ENCODE results near the gene KCNJ4.

Gene KCNJ4

DNA sequence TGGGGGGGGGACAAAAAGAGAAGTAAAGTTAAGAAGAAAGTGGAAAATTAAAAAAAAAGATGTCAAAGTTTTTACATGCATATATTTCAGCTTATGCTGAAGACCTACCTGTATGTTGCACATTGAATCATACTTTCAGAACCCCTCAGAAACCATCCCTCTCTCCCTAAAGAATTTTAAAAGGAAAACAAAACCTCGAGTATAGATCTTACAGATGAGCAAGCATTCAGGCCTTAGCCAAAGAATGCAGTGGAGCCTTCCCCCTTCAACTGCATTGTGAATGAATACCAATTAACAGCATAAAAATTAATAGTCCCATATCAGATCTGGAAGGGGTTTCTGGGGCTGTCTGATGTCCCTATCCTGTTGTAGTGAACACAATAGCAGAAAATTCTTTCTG, 29.2 kb upstream of the KCNJ4 start:
- FAIRE-seq = no peak
- no peak for DNase-seq (ENCODE audit: insufficient read length, low spot score)
- TF ChIP-seq CTCF (IDR thresholded peaks at IDR 0.05; ENCODE audit: insufficient read depth, missing control alignments) = no peak

DNA sequence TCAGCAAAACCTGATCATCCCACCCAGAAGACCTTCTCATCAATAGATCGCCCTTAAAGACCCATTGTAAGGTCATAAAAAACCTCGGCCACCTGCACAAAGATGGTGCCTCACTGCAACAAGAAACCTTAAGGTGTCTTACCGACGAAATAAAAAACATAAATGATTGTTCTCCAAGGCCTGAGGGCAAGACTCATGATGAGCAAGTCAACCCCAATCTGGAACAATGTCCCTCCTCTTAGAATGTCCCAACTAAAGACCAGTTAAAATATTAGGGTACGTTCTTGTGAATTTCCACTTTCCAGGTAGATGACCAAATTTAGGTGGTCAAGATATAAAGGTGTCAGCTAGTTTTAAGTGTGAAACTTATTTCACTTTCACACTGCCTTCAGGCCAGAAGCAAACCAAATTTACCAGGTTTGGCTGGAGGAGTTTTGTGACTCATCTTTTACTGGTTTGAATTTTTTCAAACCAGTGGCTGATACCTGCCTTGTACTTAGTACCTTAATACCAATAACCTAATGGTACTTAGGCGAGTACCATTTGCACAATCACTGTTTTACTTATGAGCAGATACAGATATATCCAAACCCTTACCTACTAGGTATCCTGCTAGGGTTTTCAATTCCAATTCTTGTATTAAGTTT, 27.8 kb upstream of the KCNJ4 start:
- DNase-seq (ENCODE audit: insufficient read length, low spot score) = no peak
- no peak for TF ChIP-seq CTCF (IDR thresholded peaks at IDR 0.05; ENCODE audit: insufficient read depth, missing control alignments)
- FAIRE-seq = no peak

DNA sequence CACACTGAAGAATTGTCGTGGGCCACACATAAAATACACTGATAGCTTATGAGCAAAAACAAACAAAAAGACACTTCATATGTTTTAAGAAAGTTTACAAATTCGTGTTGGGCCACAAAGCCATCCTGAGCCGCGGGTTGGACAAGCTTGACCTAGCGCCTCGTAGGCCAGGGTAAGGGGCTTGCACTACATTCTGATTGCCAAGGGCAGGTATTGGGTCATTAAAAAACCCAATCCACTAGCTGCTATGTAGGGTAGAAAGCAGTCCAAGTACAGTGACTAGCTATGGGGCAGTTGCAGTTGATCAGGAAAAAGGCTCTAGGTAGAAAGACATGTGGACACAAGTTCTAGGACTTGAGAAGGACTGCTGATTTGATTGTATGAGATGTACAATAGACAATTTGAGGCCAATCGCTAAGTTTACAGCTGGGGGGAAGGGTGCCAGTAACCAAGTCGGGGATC, 26.9 kb upstream of the KCNJ4 start:
- no peak for TF ChIP-seq CTCF (IDR thresholded peaks at IDR 0.05; ENCODE audit: insufficient read depth, missing control alignments)
- FAIRE-seq (no peak), DNase-seq (ENCODE audit: insufficient read length, low spot score) (no peak)

GRCh38 chr22:38481162-38481870, 26.3 kb upstream of the KCNJ4 start:
- no peak for FAIRE-seq
- no peak for DNase-seq (ENCODE audit: insufficient read length, low spot score)
- no peak for TF ChIP-seq CTCF (IDR thresholded peaks at IDR 0.05; ENCODE audit: insufficient read depth, missing control alignments)

DNA sequence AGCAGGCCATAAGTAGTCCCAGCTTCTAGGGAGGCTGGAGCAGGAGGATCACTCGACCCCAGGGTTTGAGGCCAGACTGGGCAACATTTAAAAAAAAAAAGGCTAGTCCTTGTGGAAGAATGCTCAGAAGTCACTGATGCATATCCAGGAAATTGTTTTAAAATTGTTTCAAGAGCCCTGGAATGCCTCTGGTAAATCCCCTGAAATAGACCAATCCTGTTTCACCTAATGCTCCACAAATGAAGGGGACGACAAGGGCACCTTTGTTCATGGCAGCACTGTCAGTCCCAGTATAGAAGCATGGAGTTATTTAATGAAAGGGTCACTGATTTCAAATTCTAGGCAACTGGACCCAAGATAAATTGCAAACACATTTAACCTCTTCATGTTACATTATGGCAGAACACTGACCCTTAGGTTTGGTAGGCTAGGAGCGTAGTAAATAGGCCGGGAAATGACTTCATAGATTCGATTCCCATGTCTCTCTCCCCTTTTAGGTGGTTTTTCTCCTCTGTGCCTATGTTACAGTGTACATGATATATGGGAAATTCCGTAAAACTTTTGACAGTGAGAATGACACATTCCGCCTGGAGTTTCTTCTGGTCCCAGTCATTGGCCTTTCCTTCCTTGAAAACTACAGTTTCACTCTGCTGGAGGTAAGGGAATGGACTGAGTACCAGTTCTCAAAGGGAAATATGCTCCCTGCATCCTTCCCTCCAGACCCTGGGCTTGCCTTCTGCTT, 24.3 kb upstream of the KCNJ4 start:
- no peak for TF ChIP-seq CTCF (IDR thresholded peaks at IDR 0.05; ENCODE audit: insufficient read depth, missing control alignments)
- DNase-seq (ENCODE audit: insufficient read length, low spot score) (no peak), FAIRE-seq (no peak)

GRCh38 chr22:38477585-38477984, 22.6 kb upstream of the KCNJ4 start:
- no peak for DNase-seq (ENCODE audit: insufficient read length, low spot score)
- FAIRE-seq = no peak
- no peak for TF ChIP-seq CTCF (IDR thresholded peaks at IDR 0.05; ENCODE audit: insufficient read depth, missing control alignments)
